ENCODE data around the gene ACSL1. TPM values are rescaled to one million over a fixed set of nuclear protein-coding genes. Genes with fewer than 3 reads are reported as not detected.
A peak's percentile ranks its signal among the peaks of the same experiment; 100 is the strongest.
"Not testable (repeated sequence)": the region's sequence is repeated elsewhere in the genome, so short reads cannot be mapped to it uniquely, and the experiment has no call there.

Gene ACSL1
- total and polyA plus RNA-seq, 7 experiments from 2014 or later = 5.7 to 80.1 (median 11.5) TPM

DNA sequence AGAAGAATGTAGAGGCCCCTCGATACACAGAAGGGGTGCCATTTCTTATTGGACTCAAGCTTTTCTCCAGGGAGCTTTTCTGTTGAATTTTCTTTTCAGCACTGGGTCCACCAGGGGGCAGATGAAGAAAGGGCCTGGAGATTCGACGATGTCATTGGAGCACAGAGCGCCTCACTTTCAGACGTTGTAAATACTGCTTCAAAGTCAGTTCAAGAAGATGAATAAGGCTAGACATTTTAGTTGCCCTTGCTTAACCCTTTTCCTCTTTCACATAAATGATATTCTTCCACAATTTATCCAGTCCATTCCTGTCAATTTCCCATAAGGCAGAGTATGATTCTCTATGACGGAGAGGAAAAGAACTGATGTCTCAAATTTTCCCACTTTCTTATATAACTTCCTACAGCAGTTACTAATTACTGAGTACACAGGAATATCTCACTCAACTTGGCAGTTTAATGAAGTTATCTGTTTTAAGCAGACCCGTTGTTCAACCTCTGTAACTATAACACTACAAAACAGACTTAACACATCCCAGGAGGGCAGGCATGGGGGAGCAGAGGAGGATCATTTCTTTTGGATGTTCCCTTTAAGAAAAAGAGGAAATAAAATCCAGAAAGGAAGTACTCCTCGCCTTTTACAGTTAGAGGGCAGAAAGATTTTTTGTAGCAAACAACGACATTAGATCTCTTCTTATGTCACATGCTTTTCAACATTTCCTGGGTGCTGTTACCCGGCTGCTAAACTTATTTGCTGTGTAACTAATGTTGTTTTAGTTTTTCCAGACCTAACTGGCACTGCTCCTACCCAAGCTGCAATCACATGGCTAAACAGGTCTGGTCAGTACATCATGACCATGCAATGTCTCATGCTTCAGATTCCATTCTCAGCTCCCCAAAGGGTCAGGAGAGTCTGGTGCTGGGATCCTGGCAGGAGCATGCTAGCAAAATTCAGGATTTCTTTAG, 79.7 kb downstream of the ACSL1 start:
- peaks cover 0 to 3% (median 0%) of the 10 kb centered on the region in 5 donors for H3K27me3 Mint-ChIP-seq
- no peaks in the 10 kb centered on the region for H3K27me3 ChIP-seq (ENCODE audit: control insufficient read depth in 2 of 2, insufficient read depth in 2 of 2, low read length in 2 of 2)
- H3K9me3 Mint-ChIP-seq = no peaks in the 10 kb centered on the region
- ChIA-PET POLR2A (interaction anchor here (0.7 to 2.4 kb wide), 4 partner anchors 12 to 482 kb away, joined by 3 to 7 read pairs (median 4); partner anchors contain the start of gene CENPU), CTCF (interaction anchor here (0.6 to 2.9 kb wide), 18 partner anchors 11 to 659 kb away, joined by 3 to 10 read pairs (median 4); partner anchors contain the start of gene CENPU)
- H3K36me3 ChIP-seq (ENCODE audit: control insufficient read depth in 2 of 3, insufficient read depth in 3 of 3, low read length in 3 of 3) = no peaks in the 10 kb centered on the region
- no peak overlapping the region for H3K4me3 ChIP-seq (ENCODE audit: low read length)
- ATAC-seq (peak; percentile 93), DNase-seq (peak; percentile 37 to 82 (median 76))
- peaks cover 0 to 14% of the 10 kb centered on the region in 2 donors for H3K4me1 ChIP-seq (ENCODE audit: control insufficient read depth in 2 of 2, insufficient read depth in 2 of 2, low read length in 2 of 2)
- H3K27ac Mint-ChIP-seq = peak overlapping the region; percentile 58 to 90 (median 88)
- no peaks in the 10 kb centered on the region for H3K9me3 ChIP-seq (ENCODE audit: control insufficient read depth in 2 of 3, low read length in 3 of 3)
- H3K27ac ChIP-seq (ENCODE audit: low read depth, low read length) = peak overlapping the region; percentile 30
- H3K4me3 Mint-ChIP-seq = peak overlapping the region; percentile 18 to 73 (median 54)
- peaks cover 16 to 20% (median 18%) of the 10 kb centered on the region in 7 donors for H3K4me1 Mint-ChIP-seq
- H3K36me3 Mint-ChIP-seq = no peaks in the 10 kb centered on the region
- intact Hi-C loops (cut with micrococcal nuclease) = loop anchor here (1.0 to 2.0 kb wide), 14 partner anchors 12 to 482 kb away; partner anchors contain the start of genes ACSL1 (in 2 of the 2), CASP3 (in 1 of the 2), CENPU (in 1 of the 2) and PRIMPOL (in 1 of the 2)

DNA sequence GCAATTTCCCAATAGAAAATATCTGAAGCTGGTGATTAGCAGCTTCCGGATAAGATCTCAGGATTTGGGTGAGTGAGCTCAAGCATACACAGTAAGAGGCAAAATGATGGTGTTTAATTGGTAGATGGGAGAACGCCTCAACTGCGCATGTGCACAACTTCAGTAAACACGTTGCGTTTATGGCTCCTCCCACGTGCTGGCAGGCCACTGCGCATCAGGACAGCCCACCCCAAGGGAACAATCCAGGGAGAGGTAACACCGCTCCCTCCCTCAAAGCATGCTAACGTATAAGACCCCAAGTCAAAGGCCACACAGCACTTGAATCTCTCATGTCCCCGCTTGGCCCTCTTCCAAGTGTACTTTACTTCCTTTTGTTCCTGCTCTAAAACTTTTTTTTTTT, 81.5 kb downstream of the ACSL1 start:
- no peaks in the 10 kb centered on the region for H3K27me3 Mint-ChIP-seq
- Histone ChIP-seq H3K27me3 (ENCODE audit: control insufficient read depth in 2 of 2, insufficient read depth in 2 of 2, low read length in 2 of 2) (no peaks in the 10 kb centered on the region), H3K4me3 (ENCODE audit: low read length) (no peak overlapping the region), H3K36me3 (ENCODE audit: control insufficient read depth in 2 of 3, insufficient read depth in 3 of 3, low read length in 3 of 3) (no peaks in the 10 kb centered on the region), H3K9me3 (ENCODE audit: control insufficient read depth in 2 of 3, low read length in 3 of 3) (no peaks in the 10 kb centered on the region), H3K27ac (ENCODE audit: low read depth, low read length) (no peak overlapping the region), H3K4me1 (ENCODE audit: control insufficient read depth in 2 of 2, insufficient read depth in 2 of 2, low read length in 2 of 2) (peaks cover 0 to 18% of the 10 kb centered on the region in 2 donors)
- POLR2A ChIA-PET = no interaction called here
- ATAC-seq = no peak
- CTCF ChIA-PET = interaction anchor here (0.7 to 1.6 kb wide), 4 partner anchors 10 to 250 kb away, joined by 3 to 6 read pairs (median 4); partner anchors contain the start of gene CENPU
- no peak overlapping the region for H3K4me3 Mint-ChIP-seq
- no peaks in the 10 kb centered on the region for H3K36me3 Mint-ChIP-seq
- DNase-seq = no peak
- no peak overlapping the region for H3K27ac Mint-ChIP-seq
- intact Hi-C loops (cut with micrococcal nuclease) = no loop called here
- peaks cover 24 to 34% (median 28%) of the 10 kb centered on the region in 7 donors for H3K4me1 Mint-ChIP-seq
- H3K9me3 Mint-ChIP-seq = no peaks in the 10 kb centered on the region

DNA sequence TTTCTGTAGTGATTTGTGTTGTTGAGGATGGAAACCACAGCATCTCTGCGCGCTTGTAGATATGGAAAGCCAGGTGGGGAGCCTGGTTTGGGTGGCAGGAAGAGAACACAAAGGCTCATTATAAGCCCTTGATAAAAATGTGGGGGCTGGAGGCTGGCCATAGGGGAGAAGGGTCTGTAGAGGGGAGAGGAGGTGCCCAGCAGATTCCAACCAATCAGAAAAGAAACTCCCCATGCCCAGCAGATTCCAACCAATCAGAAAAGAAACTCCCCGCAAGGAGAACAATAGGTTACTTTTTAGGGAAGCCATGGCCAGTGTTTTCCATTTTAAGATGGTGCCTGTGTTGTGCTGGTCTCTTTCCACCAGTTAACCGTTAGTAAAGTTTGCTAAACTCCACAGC, 82.1 kb downstream of the ACSL1 start:
- intact Hi-C loops (cut with micrococcal nuclease) = no loop called here
- Mint-ChIP-seq H3K4me3 (no peak overlapping the region), H3K36me3 (no peaks in the 10 kb centered on the region), H3K27ac (peak overlapping the region in 1 of 9 donors; percentile 19), H3K27me3 (no peaks in the 10 kb centered on the region), H3K4me1 (peaks cover 25 to 38% (median 31%) of the 10 kb centered on the region in 7 donors), H3K9me3 (no peaks in the 10 kb centered on the region)
- ChIA-PET CTCF (interaction anchor here (0.8 to 1.6 kb wide), 3 partner anchors 9 to 19 kb away, joined by 3 to 6 read pairs (median 4); partner anchors contain the start of gene CENPU), POLR2A (no interaction called here)
- peaks cover 0 to 18% of the 10 kb centered on the region in 2 donors for H3K4me1 ChIP-seq (ENCODE audit: control insufficient read depth in 2 of 2, insufficient read depth in 2 of 2, low read length in 2 of 2)
- ATAC-seq = no peak
- DNase-seq = no peak
- H3K36me3 ChIP-seq (ENCODE audit: control insufficient read depth in 2 of 3, insufficient read depth in 3 of 3, low read length in 3 of 3) = no peaks in the 10 kb centered on the region
- no peaks in the 10 kb centered on the region for H3K27me3 ChIP-seq (ENCODE audit: control insufficient read depth in 2 of 2, insufficient read depth in 2 of 2, low read length in 2 of 2)
- H3K27ac ChIP-seq (ENCODE audit: low read depth, low read length) = no peak overlapping the region
- no peaks in the 10 kb centered on the region for H3K9me3 ChIP-seq (ENCODE audit: control insufficient read depth in 2 of 3, low read length in 3 of 3)
- no peak overlapping the region for H3K4me3 ChIP-seq (ENCODE audit: low read length)

DNA sequence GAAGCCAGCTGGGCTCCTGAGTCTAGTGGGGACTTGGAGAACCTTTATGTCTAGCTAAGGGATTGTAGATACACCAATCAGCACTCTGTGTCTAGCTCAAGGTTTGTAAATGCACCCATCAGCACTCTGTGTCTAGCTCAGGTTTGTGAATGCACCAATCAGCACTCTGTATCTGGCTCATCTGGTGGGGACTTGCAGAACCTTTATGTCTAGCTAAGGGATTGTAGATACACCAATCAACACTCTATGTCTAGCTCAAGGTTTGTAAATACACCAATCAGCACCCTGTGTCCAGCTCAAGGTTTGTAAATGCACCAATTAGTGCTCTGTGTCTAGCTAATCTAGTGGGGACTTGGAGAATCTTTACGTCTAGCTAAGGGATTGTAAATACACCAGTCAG, 84.1 kb downstream of the ACSL1 start:
- CTCF ChIA-PET = interaction anchor here (0.9 kb wide), 1 partner anchor 264 kb away, joined by 3 read pairs; no protein-coding TSS in a partner anchor
- H3K27me3 ChIP-seq (ENCODE audit: control insufficient read depth in 2 of 2, insufficient read depth in 2 of 2, low read length in 2 of 2); POLR2A ChIA-PET; H3K36me3 ChIP-seq (ENCODE audit: control insufficient read depth in 2 of 3, insufficient read depth in 3 of 3, low read length in 3 of 3); H3K4me3 ChIP-seq (ENCODE audit: low read length); ATAC-seq; intact Hi-C loops (cut with micrococcal nuclease); H3K4me3 Mint-ChIP-seq; H3K27me3 Mint-ChIP-seq; DNase-seq; H3K36me3 Mint-ChIP-seq; H3K9me3 ChIP-seq (ENCODE audit: control insufficient read depth in 2 of 3, low read length in 3 of 3); H3K27ac ChIP-seq (ENCODE audit: low read depth, low read length); H3K9me3 Mint-ChIP-seq: not testable (repeated sequence)
- peaks cover 0 to 13% of the 10 kb centered on the region in 2 donors for H3K4me1 ChIP-seq (ENCODE audit: control insufficient read depth in 2 of 2, insufficient read depth in 2 of 2, low read length in 2 of 2)
- H3K4me1 Mint-ChIP-seq = peaks cover 17 to 31% (median 24%) of the 10 kb centered on the region in 7 donors
- peak overlapping the region in 1 of 9 donors; percentile 24 for H3K27ac Mint-ChIP-seq

DNA sequence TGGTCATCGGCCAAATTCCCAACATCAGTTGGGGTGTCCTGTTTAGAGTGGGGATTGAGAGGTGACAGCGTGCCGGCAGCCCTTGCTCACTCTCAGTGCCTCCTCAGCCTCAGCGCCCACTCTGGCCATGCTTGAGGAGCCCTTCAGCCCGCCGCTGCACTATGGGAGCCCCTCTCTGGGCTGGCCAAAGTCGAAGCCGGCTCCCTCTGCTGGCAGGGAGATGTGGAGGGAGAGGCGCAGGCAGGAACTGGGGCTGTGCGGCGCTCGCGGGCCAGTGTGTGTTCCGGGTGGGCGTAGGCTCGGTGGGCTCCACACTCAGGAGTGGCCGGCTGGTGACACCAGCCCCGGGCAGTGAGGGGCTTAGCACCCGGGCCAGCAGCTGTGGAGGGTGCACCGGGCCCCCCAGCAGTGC, 84.8 kb downstream of the ACSL1 start:
- no peaks in the 10 kb centered on the region for H3K9me3 Mint-ChIP-seq
- Histone ChIP-seq H3K27ac (ENCODE audit: low read depth, low read length) (no peak overlapping the region), H3K36me3 (ENCODE audit: control insufficient read depth in 2 of 3, insufficient read depth in 3 of 3, low read length in 3 of 3) (no peaks in the 10 kb centered on the region), H3K4me3 (ENCODE audit: low read length) (no peak overlapping the region), H3K4me1 (ENCODE audit: control insufficient read depth in 2 of 2, insufficient read depth in 2 of 2, low read length in 2 of 2) (peaks cover 0 to 6% of the 10 kb centered on the region in 2 donors), H3K27me3 (ENCODE audit: control insufficient read depth in 2 of 2, insufficient read depth in 2 of 2, low read length in 2 of 2) (no peaks in the 10 kb centered on the region), H3K9me3 (ENCODE audit: control insufficient read depth in 2 of 3, low read length in 3 of 3) (no peaks in the 10 kb centered on the region)
- POLR2A ChIA-PET = no interaction called here
- H3K36me3 Mint-ChIP-seq = no peaks in the 10 kb centered on the region
- CTCF ChIA-PET = no interaction called here
- H3K4me3 Mint-ChIP-seq = no peak overlapping the region
- intact Hi-C loops (cut with micrococcal nuclease) = no loop called here
- H3K27me3 Mint-ChIP-seq = no peaks in the 10 kb centered on the region
- no peak overlapping the region for H3K27ac Mint-ChIP-seq
- peaks cover 10 to 24% (median 18%) of the 10 kb centered on the region in 7 donors for H3K4me1 Mint-ChIP-seq
- ATAC-seq (no peak), DNase-seq (no peak)

DNA sequence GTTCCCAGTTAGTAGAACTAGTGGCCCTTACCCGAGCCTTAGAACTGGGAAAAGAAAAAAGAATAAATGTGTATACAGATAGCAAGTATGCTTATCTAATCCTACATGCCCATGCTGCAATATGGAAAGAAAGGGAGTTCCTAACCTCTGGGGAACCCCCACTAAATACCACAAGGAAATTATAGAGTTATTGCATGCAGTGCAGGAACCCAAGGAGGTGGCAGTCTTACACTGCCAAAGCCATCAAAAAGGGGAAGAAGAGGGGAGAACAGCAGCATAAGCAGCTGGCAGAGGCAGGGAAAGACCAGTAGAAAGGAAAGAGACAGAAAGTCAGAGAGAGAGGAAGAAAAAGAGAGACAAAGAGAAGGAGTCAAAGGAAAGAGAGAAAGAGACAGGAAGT, 86.2 kb downstream of the ACSL1 start:
- intact Hi-C loops (cut with micrococcal nuclease) = loop anchor here (10.0 kb wide), 2 partner anchors 655 to 1645 kb away; partner anchors contain the start of genes ANKRD37 (in 1 of the 2), LRP2BP (in 1 of the 2) and WWC2 (in 1 of the 2)
- H3K27me3 Mint-ChIP-seq; POLR2A ChIA-PET; H3K36me3 Mint-ChIP-seq; H3K9me3 ChIP-seq (ENCODE audit: control insufficient read depth in 2 of 3, low read length in 3 of 3); H3K9me3 Mint-ChIP-seq; H3K27ac ChIP-seq (ENCODE audit: low read depth, low read length); H3K36me3 ChIP-seq (ENCODE audit: control insufficient read depth in 2 of 3, insufficient read depth in 3 of 3, low read length in 3 of 3); ATAC-seq; DNase-seq; H3K27me3 ChIP-seq (ENCODE audit: control insufficient read depth in 2 of 2, insufficient read depth in 2 of 2, low read length in 2 of 2); H3K4me3 ChIP-seq (ENCODE audit: low read length); H3K4me1 ChIP-seq (ENCODE audit: control insufficient read depth in 2 of 2, insufficient read depth in 2 of 2, low read length in 2 of 2): not testable (repeated sequence)
- Mint-ChIP-seq H3K4me3 (peak overlapping the region in 5 of 10 donors; percentile 2 to 64 (median 51)), H3K4me1 (peaks cover 7 to 23% (median 18%) of the 10 kb centered on the region in 7 donors), H3K27ac (peak overlapping the region in 7 of 9 donors; percentile 3 to 88 (median 56))
- CTCF ChIA-PET = interaction anchor here (1.5 kb wide), 1 partner anchor 476 kb away, joined by 3 read pairs; no protein-coding TSS in a partner anchor

Data from naive thymus-derived CD4-positive, alpha-beta T cell (primary cell).